ENCODE measurements around the gene PTGIR. TPM values are rescaled to one million over a fixed set of nuclear protein-coding genes. Genes with fewer than 3 reads are reported as not detected.

Gene PTGIR
- total and polyA plus RNA-seq, 10 of the 15 experiments (the other 5 are each of a cell fraction or from before 2014, with no cell fraction given) = 0.34 to 29.1 (median 9.9) TPM

DNA sequence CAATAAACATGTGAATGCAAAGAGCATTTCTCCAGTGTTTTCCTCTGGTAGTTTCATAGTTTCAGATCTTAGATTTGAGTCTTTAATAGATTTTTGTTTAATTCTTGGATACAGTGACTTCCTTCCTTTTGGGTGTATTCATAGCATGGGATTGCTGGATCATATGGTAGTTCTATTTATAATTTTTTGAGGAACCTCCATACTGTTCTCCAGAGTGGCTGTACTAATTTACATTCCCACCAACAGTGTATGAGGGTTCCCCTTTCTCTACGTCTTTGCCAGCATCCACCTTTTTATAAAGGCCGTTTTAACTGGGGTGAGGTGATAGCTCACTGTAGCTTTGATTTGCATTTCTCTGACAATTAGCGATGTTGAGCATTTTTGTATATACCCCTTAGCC lies 33.0 kb downstream of the PTGIR start:
- Histone ChIP-seq H3K79me2 (ENCODE audit: control insufficient read depth, insufficient read depth, low read length) (no peaks in the 10 kb centered on the region), H3K9me3 (replicated peaks; ENCODE audit: control insufficient read depth, insufficient read depth, low read length) (no peaks in the 10 kb centered on the region), H3K36me3 (ENCODE audit: control insufficient read depth in 2 of 2, insufficient read depth in 2 of 2, low read length in 1 of 2) (no peaks in the 10 kb centered on the region), H3K9ac (ENCODE audit: control insufficient read depth, insufficient read depth, low read length) (no peak overlapping the region), H3K4me2 (ENCODE audit: control insufficient read depth, insufficient read depth) (no peak overlapping the region), H4K20me1 (ENCODE audit: control insufficient read depth, insufficient read depth) (no peaks in the 10 kb centered on the region), H3K27ac (ENCODE audit: control insufficient read depth, insufficient read depth) (no peak overlapping the region), H3K4me3 (no peak overlapping the region), H3K4me1 (ENCODE audit: control insufficient read depth, insufficient read depth, low read length) (no peaks in the 10 kb centered on the region), H3K27me3 (replicated peaks in 1 of 2; ENCODE audit: control insufficient read depth in 2 of 2, insufficient read depth in 2 of 2, low read length in 1 of 2) (no peaks in the 10 kb centered on the region), H2AFZ (ENCODE audit: control insufficient read depth, low read depth, low read length) (no peak overlapping the region)
- ATAC-seq = no peak
- SMC1A ChIA-PET (ENCODE audit: uncharacterized antibody, unreplicated experiment) = no interaction called here
- in situ Hi-C loops (cut with MboI) (no loop called here), intact Hi-C loops (cut with micrococcal nuclease; ENCODE audit: unreplicated experiment) (no loop called here)
- RAD21 ChIA-PET (ENCODE audit: unreplicated experiment) = no interaction called here
- POLR2A ChIA-PET = no interaction called here
- TF ChIP-seq SMAD5 (IDR thresholded peaks at IDR 0.05; ENCODE audit: low read depth) (no peak), SMARCA5 (IDR thresholded peaks at IDR 0.05) (no peak), IKZF1 (conservative IDR thresholded peaks at IDR 0.05) (no peak), RELA (IDR thresholded peaks at IDR 0.05; ENCODE audit: borderline replicate concordance, partially characterized antibody) (no peak)
- no peak for FAIRE-seq
- CTCF ChIA-PET = no interaction called here
- 31% methylated on average over 3 of the region's 3 CpGs for WGBS (ENCODE audit: insufficient coverage, insufficient replicate concordance, low lambda C conversion rate, missing lambda C conversion rate)
- BruUV-seq (replicated peaks) = no TSS peak
- DNase-seq (ENCODE audit: low read depth, low spot score) = no peak

DNA sequence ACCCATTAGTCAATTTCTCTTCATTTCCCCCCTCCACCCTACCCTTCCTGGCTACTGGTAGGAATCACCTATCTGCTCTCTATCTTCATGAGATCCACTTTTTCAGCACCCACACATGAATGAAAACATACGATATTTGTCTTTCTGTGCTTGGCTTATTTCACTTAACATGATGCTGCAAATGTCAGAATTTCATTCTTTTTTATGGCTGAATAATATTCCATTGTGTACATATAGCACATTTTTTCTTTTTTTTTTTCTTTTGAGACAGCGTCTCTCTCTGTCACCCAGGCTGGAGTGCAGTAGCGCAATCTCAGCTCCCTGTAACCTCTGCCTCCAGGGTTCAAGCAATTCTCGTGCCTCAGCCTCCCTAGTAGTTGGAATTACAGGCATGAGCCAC lies 33.6 kb downstream of the PTGIR start:
- TF ChIP-seq POLR2AphosphoS5 (IDR thresholded peaks at IDR 0.05; ENCODE audit: low read length) = no peak
- no peak for TF ChIP-seq SUPT20H (IDR thresholded peaks at IDR 0.05; ENCODE audit: borderline replicate concordance, control insufficient read depth, low read depth, low read length)
- in situ Hi-C loops (cut with MboI) = no loop called here

More for the DNA sequence above, 33.6 kb downstream of the PTGIR start:
- Histone ChIP-seq H3K4me2 (ENCODE audit: control insufficient read depth, insufficient read depth) (no peak overlapping the region), H2AFZ (ENCODE audit: control insufficient read depth, low read depth, low read length) (no peak overlapping the region), H3K4me1 (ENCODE audit: control insufficient read depth, insufficient read depth, low read length) (no peaks in the 10 kb centered on the region), H3K27ac (ENCODE audit: control insufficient read depth, insufficient read depth) (no peak overlapping the region), H3K27me3 (replicated peaks in 1 of 2; ENCODE audit: control insufficient read depth in 2 of 2, insufficient read depth in 2 of 2, low read length in 1 of 2) (no peaks in the 10 kb centered on the region), H3K79me2 (ENCODE audit: control insufficient read depth, insufficient read depth, low read length) (no peaks in the 10 kb centered on the region), H3K9ac (ENCODE audit: control insufficient read depth, insufficient read depth, low read length) (no peak overlapping the region), H3K4me3 (no peak overlapping the region), H4K20me1 (ENCODE audit: control insufficient read depth, insufficient read depth) (no peaks in the 10 kb centered on the region), H3K9me3 (replicated peaks; ENCODE audit: control insufficient read depth, insufficient read depth, low read length) (no peaks in the 10 kb centered on the region), H3K36me3 (ENCODE audit: control insufficient read depth in 2 of 2, insufficient read depth in 2 of 2, low read length in 1 of 2) (no peaks in the 10 kb centered on the region)
- ChIA-PET POLR2A (no interaction called here), RAD21 (ENCODE audit: unreplicated experiment) (no interaction called here), SMC1A (ENCODE audit: uncharacterized antibody, unreplicated experiment) (no interaction called here), CTCF (no interaction called here)
- whole genome bisulfite sequencing (ENCODE audit: insufficient coverage, insufficient replicate concordance, low lambda C conversion rate, missing lambda C conversion rate) = 33% methylated on average over 3 of the region's 4 CpGs
- ATAC-seq = no peak
- intact Hi-C loops (cut with micrococcal nuclease; ENCODE audit: unreplicated experiment) = no loop called here
- FAIRE-seq = no peak
- no peak for DNase-seq (ENCODE audit: low read depth, low spot score)
- BruUV-seq (replicated peaks) = no TSS peak

Measured in GM12878 (cell line).